ENCODE results near the gene NPIPB12. TPM values are rescaled to one million over a fixed set of nuclear protein-coding genes. Genes with fewer than 3 reads are reported as not detected.
"Not testable (repeated sequence)": the region's sequence is repeated elsewhere in the genome, so short reads cannot be mapped to it uniquely, and the experiment has no call there.

NPIPB12 gene
- total RNA-seq: 100 to 1,000 TPM; 123 to 241 (median 208) TPM
- total RNA-seq (2013): 37.9 TPM

- WGBS (ENCODE audit: insufficient coverage): no CpG with 5 or more reads among the region's 6 CpGs
- H3K9me3 Mint-ChIP-seq; H3K4me3 Mint-ChIP-seq; H3K27ac ChIP-seq (ENCODE audit: low read length); H3K36me3 ChIP-seq (ENCODE audit: control insufficient read depth, insufficient read depth, low read length); DNase-seq; H3K9me3 ChIP-seq (ENCODE audit: control insufficient read depth, insufficient read depth, low read length); H3K27ac Mint-ChIP-seq; H3K4me1 Mint-ChIP-seq; intact Hi-C loops (cut with micrococcal nuclease); H3K27me3 ChIP-seq (ENCODE audit: control insufficient read depth, insufficient read depth, low read length); H3K36me3 Mint-ChIP-seq; H3K4me3 ChIP-seq (ENCODE audit: low read length); ATAC-seq; H3K4me1 ChIP-seq (ENCODE audit: control insufficient read depth, insufficient read depth, low read length); H3K27me3 Mint-ChIP-seq (ENCODE audit: low read depth in 2 of 2): not testable (repeated sequence)
Observed at GRCh38 chr16:29506308-29506707, at the start of gene NPIPB12. NPIPB12 (minus strand) TSS chr16:29506408.

GRCh38 chr16:29521520-29521919 lies 15.3 kb upstream of the NPIPB12 start:
- H3K27me3 Mint-ChIP-seq (ENCODE audit: low read depth in 2 of 2); intact Hi-C loops (cut with micrococcal nuclease); H3K9me3 ChIP-seq (ENCODE audit: control insufficient read depth, insufficient read depth, low read length); H3K36me3 ChIP-seq (ENCODE audit: control insufficient read depth, insufficient read depth, low read length); ATAC-seq; H3K27ac ChIP-seq (ENCODE audit: low read length); H3K4me3 Mint-ChIP-seq; H3K27ac Mint-ChIP-seq; DNase-seq; H3K27me3 ChIP-seq (ENCODE audit: control insufficient read depth, insufficient read depth, low read length); H3K36me3 Mint-ChIP-seq; H3K4me3 ChIP-seq (ENCODE audit: low read length); H3K4me1 Mint-ChIP-seq; H3K9me3 Mint-ChIP-seq; H3K4me1 ChIP-seq (ENCODE audit: control insufficient read depth, insufficient read depth, low read length): not testable (repeated sequence)
- WGBS (ENCODE audit: insufficient coverage): 60% methylated on average over 1 of the region's 5 CpGs

- H3K27ac ChIP-seq (ENCODE audit: low read length); H3K27me3 Mint-ChIP-seq (ENCODE audit: low read depth in 2 of 2); H3K4me1 Mint-ChIP-seq; H3K36me3 Mint-ChIP-seq; H3K27me3 ChIP-seq (ENCODE audit: control insufficient read depth, insufficient read depth, low read length); H3K4me1 ChIP-seq (ENCODE audit: control insufficient read depth, insufficient read depth, low read length); intact Hi-C loops (cut with micrococcal nuclease); H3K4me3 ChIP-seq (ENCODE audit: low read length); ATAC-seq; H3K4me3 Mint-ChIP-seq; H3K9me3 ChIP-seq (ENCODE audit: control insufficient read depth, insufficient read depth, low read length); DNase-seq; H3K9me3 Mint-ChIP-seq; H3K27ac Mint-ChIP-seq; H3K36me3 ChIP-seq (ENCODE audit: control insufficient read depth, insufficient read depth, low read length): not testable (repeated sequence)
- WGBS (ENCODE audit: insufficient coverage): 94% methylated on average over 2 of the region's 12 CpGs
Observed at GRCh38 chr16:29482276-29482675, 23.9 kb downstream of the NPIPB12 start.

GRCh38 chr16:29472065-29472464 lies 34.1 kb downstream of the NPIPB12 start:
- peak in 2 of 3 donors; percentile 16 to 47 for ATAC-seq
- not testable (repeated sequence) for H3K27me3 Mint-ChIP-seq (ENCODE audit: low read depth in 2 of 2); H3K36me3 ChIP-seq (ENCODE audit: control insufficient read depth, insufficient read depth, low read length)

GRCh38 chr16:29469660-29470059 lies 36.5 kb downstream of the NPIPB12 start:
- H3K36me3 ChIP-seq (ENCODE audit: control insufficient read depth, insufficient read depth, low read length); H3K4me1 ChIP-seq (ENCODE audit: control insufficient read depth, insufficient read depth, low read length); H3K36me3 Mint-ChIP-seq; H3K4me3 ChIP-seq (ENCODE audit: low read length); H3K4me1 Mint-ChIP-seq; intact Hi-C loops (cut with micrococcal nuclease); H3K27me3 ChIP-seq (ENCODE audit: control insufficient read depth, insufficient read depth, low read length); H3K27me3 Mint-ChIP-seq (ENCODE audit: low read depth in 2 of 2); H3K9me3 Mint-ChIP-seq; H3K9me3 ChIP-seq (ENCODE audit: control insufficient read depth, insufficient read depth, low read length): not testable (repeated sequence)
- WGBS (ENCODE audit: insufficient coverage): 34% methylated on average over 4 of the region's 6 CpGs
- ATAC-seq (peak; percentile 40 to 75 (median 53)), DNase-seq (peak in 1 of 2 donors; percentile 16)
- Mint-ChIP-seq H3K27ac (peak overlapping the region in 1 of 2 donors; percentile 45), H3K4me3 (peak overlapping the region; percentile 63)
- peak overlapping the region; percentile 45 for H3K27ac ChIP-seq (ENCODE audit: low read length)

More at GRCh38 chr16:29472065-29472464, 34.1 kb downstream of the NPIPB12 start:
- H3K27ac ChIP-seq (ENCODE audit: low read length); H3K4me1 Mint-ChIP-seq; H3K4me1 ChIP-seq (ENCODE audit: control insufficient read depth, insufficient read depth, low read length); H3K4me3 Mint-ChIP-seq; H3K4me3 ChIP-seq (ENCODE audit: low read length); H3K36me3 Mint-ChIP-seq; H3K9me3 Mint-ChIP-seq; intact Hi-C loops (cut with micrococcal nuclease); DNase-seq; H3K27me3 ChIP-seq (ENCODE audit: control insufficient read depth, insufficient read depth, low read length); H3K27ac Mint-ChIP-seq; H3K9me3 ChIP-seq (ENCODE audit: control insufficient read depth, insufficient read depth, low read length): not testable (repeated sequence)
- WGBS (ENCODE audit: insufficient coverage): no CpG with 5 or more reads among the region's 4 CpGs

GRCh38 chr16:29467654-29468366 lies 38.4 kb downstream of the NPIPB12 start:
- WGBS (ENCODE audit: insufficient coverage): no CpG with 5 or more reads among the region's 10 CpGs
- H3K27ac Mint-ChIP-seq; H3K27me3 Mint-ChIP-seq (ENCODE audit: low read depth in 2 of 2); intact Hi-C loops (cut with micrococcal nuclease); H3K4me1 Mint-ChIP-seq; H3K4me3 ChIP-seq (ENCODE audit: low read length); H3K27me3 ChIP-seq (ENCODE audit: control insufficient read depth, insufficient read depth, low read length); H3K4me3 Mint-ChIP-seq; H3K9me3 ChIP-seq (ENCODE audit: control insufficient read depth, insufficient read depth, low read length); H3K36me3 ChIP-seq (ENCODE audit: control insufficient read depth, insufficient read depth, low read length); H3K9me3 Mint-ChIP-seq; DNase-seq; H3K4me1 ChIP-seq (ENCODE audit: control insufficient read depth, insufficient read depth, low read length); H3K36me3 Mint-ChIP-seq; H3K27ac ChIP-seq (ENCODE audit: low read length): not testable (repeated sequence)
- peak in 2 of 3 donors; percentile 22 to 48 for ATAC-seq

- WGBS (ENCODE audit: insufficient coverage): no CpG with 5 or more reads among the region's 33 CpGs
- H3K27me3 ChIP-seq (ENCODE audit: control insufficient read depth, insufficient read depth, low read length); H3K4me1 Mint-ChIP-seq; intact Hi-C loops (cut with micrococcal nuclease); H3K36me3 Mint-ChIP-seq; H3K9me3 Mint-ChIP-seq; H3K36me3 ChIP-seq (ENCODE audit: control insufficient read depth, insufficient read depth, low read length); H3K4me1 ChIP-seq (ENCODE audit: control insufficient read depth, insufficient read depth, low read length); H3K27me3 Mint-ChIP-seq (ENCODE audit: low read depth in 2 of 2); H3K4me3 ChIP-seq (ENCODE audit: low read length); H3K27ac Mint-ChIP-seq; H3K27ac ChIP-seq (ENCODE audit: low read length); DNase-seq; H3K9me3 ChIP-seq (ENCODE audit: control insufficient read depth, insufficient read depth, low read length); H3K4me3 Mint-ChIP-seq: not testable (repeated sequence)
- ATAC-seq: peak; percentile 48 to 56 (median 55)
Observed at GRCh38 chr16:29466904-29467303, 39.3 kb downstream of the NPIPB12 start.

Data from natural killer cell (primary cell).